Vagina (tissue), 2 donors: Measurements from ENCODE around the gene ZMYND15.

Experiments
- CTCF ChIP-seq, 3 experiments: fragments of 450-650 bp in 2 of 3; fragments of 200-600 bp in 1 of 3; sonication (generic) in 1 of 3; IDR thresholded peaks; one replicate each; pipeline ENCODE4 v1.5.1; 2017 to 2019; ENCODE audit warnings: antibody characterized with exemption in 3 of 3, mild to moderate bottlenecking in 2 of 3, moderate library complexity in 2 of 3
- POLR2A ChIP-seq, 2 donors: fragments of 450-650 bp; IDR thresholded peaks; one replicate each; pipeline ENCODE4 v1.6.1; 2017; ENCODE audit warnings: antibody characterized with exemption in 2 of 2, mild to moderate bottlenecking in 2 of 2, moderate library complexity in 2 of 2
- POLR2AphosphoS5 ChIP-seq, 2 donors: sonication (generic); formaldehyde crosslinking; IDR thresholded peaks; one replicate each; pipeline ENCODE4 v1.9.0; 2017; ENCODE audit warnings: antibody characterized with exemption in 2 of 2, mild to moderate bottlenecking in 2 of 2, low read depth in 1 of 2; ENCODE audit not compliant: insufficient read depth in 1 of 2

- TF ChIP-seq POLR2AphosphoS5 (IDR thresholded peaks at IDR 0.05; ENCODE audit: insufficient read depth in 1 of 2, low read depth in 1 of 2) (no peak), CTCF (IDR thresholded peaks at IDR 0.05) (no peak), POLR2A (IDR thresholded peaks at IDR 0.05) (no peak)
Observed at GRCh38 chr17:4780325-4780955, 40.8 kb downstream of the ZMYND15 start.
